Esophagus squamous epithelium (tissue), 4 donors: ENCODE results near the gene USP17L20.
"Not testable (repeated sequence)": the region's sequence is repeated elsewhere in the genome, so short reads cannot be mapped to it uniquely, and the experiment has no call there.

ENCODE experiments used
- CTCF ChIP-seq, 6 experiments: fragments of 450-650 bp in 4 of 6; fragments of 200-600 bp in 2 of 6; sonication (generic) in 2 of 6; IDR thresholded peaks; one replicate each; pipeline ENCODE4 v1.5.1; 2016 to 2019; ENCODE audit warnings: antibody characterized with exemption in 6 of 6, mild to moderate bottlenecking in 4 of 6, moderate library complexity in 4 of 6
- POLR2A ChIP-seq, 4 donors: fragments of 450-650 bp; IDR thresholded peaks; one replicate each; pipeline ENCODE4 v1.6.1; 2017; ENCODE audit warnings: antibody characterized with exemption in 4 of 4, mild to moderate bottlenecking in 4 of 4, moderate library complexity in 3 of 4

GRCh38 chr4:9253078-9253477 lies 4.8 kb upstream of the USP17L20 start, which contains the start of gene USP17L19:
- not testable (repeated sequence) for TF ChIP-seq CTCF, POLR2A (IDR thresholded peaks at IDR 0.05)
